Activated naive CD4-positive, alpha-beta T cell (primary cell): ENCODE data around the gene DYNC1I1.

ENCODE experiments used
- DNase-seq, 4 experiments: peaks; one replicate each; lab custom pipeline; 2025; lab: John Stamatoyannopoulos, UW

DYNC1I1 gene

GRCh38 chr7:96026010-96026409 is 253.7 kb downstream of the DYNC1I1 start:
- DNase-seq = no peak

DNA sequence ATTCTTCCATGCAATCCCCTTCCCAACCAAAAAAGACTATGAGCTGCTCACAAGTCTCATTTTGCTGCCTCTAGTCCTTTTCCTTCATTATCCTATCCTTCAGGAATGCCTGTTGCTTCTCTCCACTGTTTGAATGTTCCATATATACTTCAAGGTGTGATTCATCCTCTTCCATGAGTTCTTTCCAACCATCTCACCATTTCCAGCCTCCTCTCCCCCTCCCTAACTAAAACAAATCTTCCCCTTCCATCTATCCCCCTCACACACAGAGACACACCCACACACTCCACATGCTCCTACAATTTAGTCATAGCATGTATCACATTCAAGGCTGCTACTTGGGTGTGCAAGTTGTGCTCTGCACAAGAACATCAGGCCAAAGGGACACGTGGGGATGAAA is 254.3 kb downstream of the DYNC1I1 start:
- DNase-seq = no peak

GRCh38 chr7:96028729-96029128 is 256.4 kb downstream of the DYNC1I1 start:
- DNase-seq = no peak

GRCh38 chr7:96033009-96033598 is 260.8 kb downstream of the DYNC1I1 start:
- no peak for DNase-seq

DNA sequence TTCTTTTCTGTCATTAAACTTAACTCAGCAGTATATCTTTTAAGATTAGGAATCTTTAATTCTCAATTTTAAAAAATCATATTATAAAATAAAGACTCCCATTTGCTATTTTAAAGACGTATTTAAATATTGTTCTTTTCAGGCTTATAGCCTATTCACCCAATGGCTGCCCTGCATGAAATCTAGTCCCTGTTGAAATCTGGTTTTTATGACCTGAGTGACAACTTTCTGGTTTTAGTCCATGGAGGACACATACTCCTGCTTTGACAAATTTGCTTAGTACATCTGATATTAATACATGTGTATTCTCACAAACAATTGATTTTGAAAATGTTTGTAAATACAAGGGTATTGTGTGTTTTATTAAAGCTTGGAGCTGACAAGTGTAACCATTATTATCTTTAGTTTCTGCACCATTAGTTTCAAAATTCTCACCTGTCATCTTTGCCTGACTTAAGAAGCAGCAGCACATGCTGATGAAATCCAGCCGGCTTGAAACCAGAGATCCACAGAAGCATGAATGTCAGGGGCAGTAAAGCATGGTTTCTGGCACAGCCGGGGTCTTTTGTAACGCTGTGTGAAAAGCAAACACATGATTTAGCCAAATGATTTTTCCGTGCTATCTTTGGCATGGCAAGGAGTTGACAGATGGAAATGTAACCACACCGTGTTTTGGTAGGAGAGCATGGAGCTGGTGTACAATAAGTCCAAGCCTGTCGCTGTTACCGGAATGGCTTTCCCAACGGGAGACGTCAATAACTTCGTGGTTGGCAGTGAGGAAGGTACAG is 262.8 kb downstream of the DYNC1I1 start:
- DNase-seq = no peak

DNA sequence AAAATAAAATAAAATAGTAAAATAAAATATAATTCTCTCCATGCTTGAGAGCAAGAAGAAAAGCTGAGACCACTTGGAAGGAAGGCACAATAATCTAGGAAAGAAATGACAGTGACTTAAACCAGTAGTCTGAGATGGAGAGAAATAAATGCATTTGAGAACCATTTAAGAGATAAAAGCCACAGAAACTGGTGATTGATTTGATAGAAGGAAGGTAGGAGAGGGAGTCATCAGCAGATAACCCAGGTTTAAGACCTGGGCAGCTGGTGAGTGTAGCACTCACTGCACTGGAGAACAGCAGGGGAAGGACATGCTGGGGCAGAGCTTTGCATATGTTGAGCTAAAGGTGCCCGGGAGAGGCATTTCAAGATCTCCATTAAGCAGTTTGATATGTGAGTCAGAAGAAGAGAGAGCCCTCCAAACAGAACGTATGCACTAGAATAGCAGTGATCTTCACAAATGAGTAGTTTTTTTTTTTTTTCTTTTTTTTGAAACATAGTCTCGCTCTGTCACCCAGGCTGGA is 268.0 kb downstream of the DYNC1I1 start:
- no peak for DNase-seq

DNA sequence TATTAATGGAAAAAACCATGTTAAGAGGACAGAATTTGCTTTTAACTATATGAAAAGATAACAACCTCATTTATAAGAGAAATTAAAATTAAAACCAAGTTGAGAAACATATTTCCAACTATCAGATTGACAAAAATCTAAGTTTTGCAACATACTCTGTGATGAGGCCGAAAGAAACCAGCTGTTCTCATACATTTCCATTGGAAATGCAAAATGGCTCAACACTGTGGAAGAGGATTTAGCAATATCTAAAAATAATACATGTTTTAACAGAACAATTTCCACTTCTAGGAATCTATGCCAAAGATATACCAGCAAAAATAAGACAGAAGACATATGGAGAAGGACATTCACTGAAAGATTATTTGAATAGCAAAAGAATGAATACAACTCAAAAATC is 268.8 kb downstream of the DYNC1I1 start:
- DNase-seq = no peak

DNA sequence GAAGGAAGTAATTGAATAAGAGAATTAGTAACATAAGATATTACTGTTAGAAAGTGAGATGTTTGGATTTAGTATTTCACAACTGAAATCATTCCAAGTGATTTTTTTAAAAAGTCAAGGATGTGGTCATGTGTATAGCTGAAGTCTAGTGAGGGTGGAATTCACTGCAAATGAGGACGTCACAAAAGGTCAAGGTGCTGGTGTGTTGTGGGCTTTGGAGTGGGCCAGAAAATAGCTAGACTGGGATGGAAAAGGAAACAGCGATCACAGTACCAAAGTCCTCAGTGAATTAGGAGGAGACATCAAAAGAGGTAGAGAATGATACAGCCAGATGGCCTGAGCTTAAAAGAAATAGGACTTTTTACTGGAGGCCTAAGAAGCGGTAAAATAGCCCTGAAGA is 272.8 kb downstream of the DYNC1I1 start:
- no peak for DNase-seq

DNA sequence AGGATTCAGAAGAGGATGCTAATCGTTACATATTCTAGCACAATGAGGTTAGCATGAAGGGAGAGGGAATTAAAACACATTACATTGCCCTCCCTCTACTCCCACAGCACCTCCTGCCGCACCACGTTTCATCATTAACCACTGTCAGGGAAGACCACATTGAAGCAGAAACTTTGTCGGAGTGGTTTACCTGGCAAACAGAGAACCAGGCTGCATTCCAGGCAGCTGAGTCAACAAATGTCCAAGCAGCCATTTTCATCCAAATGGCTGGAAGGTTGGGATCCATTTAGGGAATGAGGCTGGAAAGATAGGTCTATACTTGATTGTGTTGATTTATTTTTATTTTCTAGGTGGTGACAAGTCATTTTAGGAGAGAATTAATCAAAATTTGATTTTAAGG is 273.6 kb downstream of the DYNC1I1 start:
- DNase-seq = no peak

GRCh38 chr7:96052289-96052688 is 279.9 kb downstream of the DYNC1I1 start:
- no peak for DNase-seq

GRCh38 chr7:96052860-96053470 is 280.6 kb downstream of the DYNC1I1 start:
- DNase-seq = no peak

DNA sequence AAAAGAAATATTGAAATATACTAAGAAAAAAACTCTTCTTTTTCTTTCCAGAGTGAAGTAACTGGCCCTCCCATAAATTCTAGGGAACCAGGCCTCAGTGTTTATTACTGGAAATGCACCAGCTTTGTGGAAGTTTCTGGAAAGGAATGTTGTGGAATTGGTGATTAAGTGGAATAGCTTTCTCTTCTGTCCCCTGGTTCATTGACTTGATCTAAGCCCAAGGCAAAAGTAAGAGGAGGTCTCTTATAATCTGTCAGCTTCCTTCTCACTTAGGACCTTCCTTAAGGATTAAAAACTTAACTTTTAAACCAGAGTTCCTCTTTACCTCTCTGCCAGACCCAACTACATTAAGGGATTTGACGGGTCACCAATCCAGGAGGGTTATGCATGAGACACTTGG is 283.4 kb downstream of the DYNC1I1 start:
- no peak for DNase-seq

DNA sequence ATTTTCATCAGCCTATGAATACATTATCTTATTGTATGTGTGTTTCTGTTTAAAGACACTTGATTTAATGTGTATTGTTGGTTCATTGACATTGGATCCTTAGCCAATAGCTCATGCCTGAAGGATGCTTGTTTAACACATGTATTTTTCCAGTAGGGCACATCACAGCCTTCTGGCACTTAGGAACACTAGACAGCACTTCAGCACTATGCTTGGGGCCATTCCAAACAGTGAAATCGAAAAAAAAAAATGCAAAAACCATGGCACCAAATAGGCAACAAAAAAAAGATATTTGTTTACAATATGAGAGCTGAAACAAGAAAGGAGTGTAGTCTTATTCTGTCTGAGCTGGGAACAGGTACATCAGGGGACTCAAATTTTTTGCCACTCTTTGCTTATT is 286.7 kb downstream of the DYNC1I1 start:
- no peak for DNase-seq

GRCh38 chr7:96061009-96061408 is 288.7 kb downstream of the DYNC1I1 start:
- DNase-seq = no peak

DNA sequence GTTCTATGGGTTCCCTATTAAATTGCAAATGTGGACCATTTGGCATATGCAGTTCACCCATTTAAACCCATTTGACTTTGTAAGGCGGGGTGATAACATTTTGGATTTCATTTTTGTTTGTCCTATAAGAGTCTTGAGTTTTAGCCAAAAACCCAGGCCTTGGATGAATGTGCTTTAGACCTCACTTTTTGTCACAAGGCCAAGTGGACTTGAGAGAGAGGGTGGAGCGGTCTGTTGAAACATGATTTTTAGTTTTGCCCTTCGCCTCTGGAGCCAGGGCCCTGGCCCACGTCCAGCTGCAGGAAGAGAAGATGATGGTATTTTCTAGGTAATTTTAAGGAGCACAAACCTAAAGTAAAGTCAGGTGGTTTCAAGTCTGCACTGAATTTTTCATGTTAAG is 289.5 kb downstream of the DYNC1I1 start:
- no peak for DNase-seq

DNA sequence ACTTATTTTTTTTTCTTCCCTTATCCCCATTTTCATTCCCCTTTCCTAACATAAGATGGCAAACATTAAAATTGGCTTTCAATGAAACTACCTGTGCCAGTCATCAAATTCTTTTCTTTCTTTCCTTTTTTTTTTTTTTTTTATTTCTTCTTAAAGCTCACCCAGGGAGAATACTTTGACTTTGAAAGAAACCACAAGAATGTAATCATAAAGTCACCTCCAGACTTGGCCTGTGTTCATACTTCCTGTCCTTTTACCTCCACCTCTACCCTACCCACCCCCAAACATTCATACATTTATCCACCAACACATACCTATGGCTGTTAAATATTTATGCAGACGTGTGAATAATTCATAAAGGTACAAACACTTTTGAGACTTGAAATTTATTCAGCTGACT is 295.0 kb downstream of the DYNC1I1 start:
- no peak for DNase-seq

DNA sequence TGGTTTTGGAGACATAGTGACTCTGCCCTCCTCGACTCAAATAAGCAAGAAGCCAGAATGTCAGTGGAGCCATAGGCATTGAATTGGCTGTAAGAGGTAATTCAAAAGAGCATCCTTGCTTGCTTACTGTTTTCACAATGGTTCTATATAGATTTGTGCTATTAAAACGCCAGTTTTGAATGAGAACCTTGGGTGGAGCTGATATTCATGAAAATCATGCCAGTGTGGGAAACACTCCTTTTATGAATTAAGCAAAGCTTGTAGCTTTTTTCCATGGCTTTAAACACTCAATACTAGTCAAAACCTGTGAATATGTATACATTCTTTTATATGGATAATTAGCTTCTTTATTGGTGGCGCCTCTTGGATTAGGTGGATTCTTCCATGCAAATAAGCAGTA is 297.0 kb downstream of the DYNC1I1 start:
- DNase-seq = no peak

GRCh38 chr7:96074871-96075270 is 302.5 kb downstream of the DYNC1I1 start:
- DNase-seq = no peak

DNA sequence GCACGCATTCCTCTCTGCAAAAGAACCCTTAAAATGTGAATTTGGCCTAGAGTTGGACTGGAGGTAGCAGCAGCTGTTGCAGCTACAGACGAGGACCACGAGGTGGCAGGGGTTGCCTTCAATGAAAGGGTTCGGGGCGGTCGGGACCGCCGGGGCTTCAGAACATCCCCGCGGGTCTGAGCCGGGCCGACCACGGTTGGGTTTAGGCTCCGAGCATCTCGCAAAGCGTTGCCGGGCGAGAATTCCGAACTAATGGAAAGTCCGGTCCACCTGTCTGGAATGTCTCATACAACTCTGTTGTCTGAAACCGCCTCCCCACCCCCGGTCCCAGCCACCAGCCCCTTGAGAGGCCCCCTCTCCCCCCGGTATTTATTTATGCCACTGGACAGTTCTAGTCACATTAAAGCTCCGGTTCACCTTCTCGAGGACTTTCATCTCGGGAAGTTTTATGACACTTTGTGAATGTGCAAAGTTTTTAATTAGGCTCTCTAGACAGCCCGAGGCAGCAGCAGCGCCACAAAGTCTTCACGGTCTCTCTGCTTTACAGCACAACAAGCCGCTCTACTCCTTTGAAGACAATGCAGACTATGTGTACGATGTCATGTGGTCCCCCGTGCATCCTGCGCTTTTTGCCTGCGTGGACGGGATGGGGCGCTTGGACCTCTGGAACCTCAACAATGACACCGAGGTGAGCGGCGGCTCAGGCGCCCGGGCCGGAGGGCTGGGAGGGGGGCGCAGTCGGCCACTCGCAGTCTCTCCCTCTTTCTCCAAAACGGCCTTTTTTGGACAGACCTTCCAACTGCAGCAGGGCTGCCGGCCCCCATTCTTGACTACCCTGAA is 303.4 kb downstream of the DYNC1I1 start:
- DNase-seq = peak; percentile 5 to 16 (median 9)

DNA sequence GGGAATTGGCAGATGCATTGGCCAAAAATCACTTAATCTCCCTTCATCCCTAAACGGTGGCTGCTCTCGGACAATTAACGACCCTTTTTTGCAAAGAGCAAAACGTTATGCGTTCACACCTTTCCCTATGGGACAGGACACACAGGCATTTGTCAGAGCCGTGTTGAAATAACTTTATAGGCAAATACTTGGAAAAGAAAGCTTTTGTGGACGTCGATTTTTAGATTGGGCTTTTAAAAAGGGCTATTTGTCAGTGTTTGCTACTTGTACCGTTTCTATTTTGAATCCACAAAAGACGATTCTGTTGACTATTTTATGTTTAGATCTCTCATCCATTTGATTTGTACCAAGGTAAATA is 304.0 kb downstream of the DYNC1I1 start:
- no peak for DNase-seq

DNA sequence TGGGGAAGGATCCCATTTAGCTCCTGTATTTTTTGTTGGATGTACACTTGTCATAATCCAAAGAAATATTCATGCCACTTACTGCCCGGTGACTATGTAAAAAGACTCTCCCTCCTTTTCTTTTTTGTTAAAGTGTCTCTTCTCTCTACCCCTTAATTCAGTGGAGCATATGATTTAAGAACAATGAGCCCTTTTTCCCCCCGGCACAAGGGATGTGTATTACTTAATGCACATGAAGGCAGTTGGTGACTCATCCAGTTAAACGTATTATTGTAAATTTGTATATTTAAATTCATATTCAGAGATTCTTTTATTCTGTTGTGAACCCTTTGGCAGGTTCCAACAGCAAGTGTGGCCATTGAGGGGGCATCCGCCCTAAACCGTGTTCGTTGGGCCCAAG is 307.7 kb downstream of the DYNC1I1 start:
- DNase-seq = no peak

DNA sequence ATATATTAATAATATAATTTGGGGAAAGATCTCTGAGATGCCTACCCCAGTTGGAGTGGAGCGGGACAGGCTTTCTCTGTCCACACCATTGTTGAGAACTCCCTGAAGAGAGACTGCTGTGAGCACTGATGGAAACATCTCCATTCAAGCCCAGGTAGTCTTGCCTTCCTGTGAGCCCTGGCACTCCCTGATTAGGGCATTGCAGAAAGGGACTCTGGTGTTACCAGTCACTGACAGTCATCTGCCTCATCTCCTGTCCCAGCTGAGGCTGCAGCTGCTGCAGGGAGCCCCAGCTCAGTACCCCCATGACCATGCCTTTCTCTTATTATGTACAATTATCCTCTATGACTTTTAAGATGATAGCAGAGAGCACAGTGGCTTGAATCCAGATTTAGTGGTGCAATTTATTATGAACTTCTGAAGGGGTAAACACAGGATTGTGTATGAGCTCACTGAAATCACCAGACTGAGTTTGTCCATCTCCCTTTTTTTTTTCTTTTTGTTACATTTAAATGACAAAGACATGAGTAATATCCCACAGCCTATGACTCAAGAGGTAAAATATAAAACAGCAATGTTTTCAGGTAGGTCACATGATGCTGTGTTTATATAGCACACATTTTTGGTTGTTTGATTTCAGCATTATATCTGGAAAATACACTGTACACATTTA is 312.7 kb downstream of the DYNC1I1 start:
- no peak for DNase-seq
